Lower leg skin (tissue), 3 donors: Measurements from ENCODE around the gene CCDC18.

Source experiments
- POLR2A ChIP-seq, 2 donors: fragments of 450-650 bp; IDR thresholded peaks; one replicate each; pipeline ENCODE4 v1.6.1; 2016 to 2017; ENCODE audit warnings: antibody characterized with exemption in 2 of 2, mild to moderate bottlenecking in 1 of 2, moderate library complexity in 1 of 2
- TF ChIP-seq, protein P1 (sequence below), 3 donors: fragments of 450-650 bp; IDR thresholded peaks; one replicate each; pipeline ENCODE4 v1.5.1; 2016; ENCODE audit warnings: antibody characterized with exemption in 3 of 3, mild to moderate bottlenecking in 3 of 3, moderate library complexity in 2 of 3

DNA sequence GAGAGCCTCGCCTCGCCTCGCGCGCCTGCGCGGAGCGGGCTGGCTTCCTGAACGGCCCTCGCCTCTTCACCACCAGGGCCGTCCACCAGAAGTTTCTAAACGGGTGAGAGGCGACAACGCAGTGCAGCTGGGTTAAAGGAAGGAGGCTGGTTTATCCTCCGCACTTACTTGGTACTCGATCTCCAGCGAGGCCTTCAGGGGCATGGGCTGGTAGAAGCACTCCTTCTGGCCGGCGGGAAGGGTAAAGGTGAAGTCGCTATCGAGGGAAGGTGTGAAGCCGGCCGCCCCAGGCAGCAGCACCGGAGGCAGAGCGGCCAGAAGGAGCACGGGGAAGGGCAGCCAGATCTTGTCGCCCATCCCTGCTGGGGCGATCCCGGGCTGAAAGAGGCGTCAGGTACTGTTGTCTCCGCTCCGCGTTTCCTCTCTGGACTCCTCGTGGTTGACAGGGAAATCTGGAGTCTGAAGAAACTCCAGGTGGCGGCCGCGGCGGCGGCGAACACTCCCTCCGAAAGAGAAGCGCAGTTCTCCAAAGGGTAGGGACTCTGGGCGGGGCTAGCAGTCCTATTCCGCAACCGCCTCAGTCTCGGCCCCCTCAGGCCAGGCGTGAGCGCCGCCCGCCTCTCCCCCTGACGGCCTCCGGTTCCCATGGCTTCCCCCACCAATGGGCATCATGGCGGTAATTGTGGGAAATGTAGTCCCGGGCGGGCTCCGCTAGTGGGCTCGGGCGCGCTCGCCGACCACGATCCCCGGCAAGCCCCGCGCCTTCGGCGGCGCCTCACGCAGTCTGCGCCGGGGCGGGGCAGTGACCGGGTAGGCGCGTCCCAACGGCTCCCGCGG is 420 bp upstream of the CCDC18 start, which contains the start of gene TMED5:
- TF ChIP-seq, protein P1, sequence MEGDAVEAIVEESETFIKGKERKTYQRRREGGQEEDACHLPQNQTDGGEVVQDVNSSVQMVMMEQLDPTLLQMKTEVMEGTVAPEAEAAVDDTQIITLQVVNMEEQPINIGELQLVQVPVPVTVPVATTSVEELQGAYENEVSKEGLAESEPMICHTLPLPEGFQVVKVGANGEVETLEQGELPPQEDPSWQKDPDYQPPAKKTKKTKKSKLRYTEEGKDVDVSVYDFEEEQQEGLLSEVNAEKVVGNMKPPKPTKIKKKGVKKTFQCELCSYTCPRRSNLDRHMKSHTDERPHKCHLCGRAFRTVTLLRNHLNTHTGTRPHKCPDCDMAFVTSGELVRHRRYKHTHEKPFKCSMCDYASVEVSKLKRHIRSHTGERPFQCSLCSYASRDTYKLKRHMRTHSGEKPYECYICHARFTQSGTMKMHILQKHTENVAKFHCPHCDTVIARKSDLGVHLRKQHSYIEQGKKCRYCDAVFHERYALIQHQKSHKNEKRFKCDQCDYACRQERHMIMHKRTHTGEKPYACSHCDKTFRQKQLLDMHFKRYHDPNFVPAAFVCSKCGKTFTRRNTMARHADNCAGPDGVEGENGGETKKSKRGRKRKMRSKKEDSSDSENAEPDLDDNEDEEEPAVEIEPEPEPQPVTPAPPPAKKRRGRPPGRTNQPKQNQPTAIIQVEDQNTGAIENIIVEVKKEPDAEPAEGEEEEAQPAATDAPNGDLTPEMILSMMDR (IDR thresholded peaks at IDR 0.05), result peak in 1 of 3 donors; percentile 25
- peak in 1 of 2 donors; percentile 88 for TF ChIP-seq POLR2A (IDR thresholded peaks at IDR 0.05)
